Smooth muscle cell (in vitro differentiated cells): ENCODE data around the gene GPS2. TPM values are rescaled to one million over a fixed set of nuclear protein-coding genes. Genes with fewer than 3 reads are reported as not detected.

Experiments
- DNase-seq: peaks from one replicate; lab custom pipeline; 2025; ENCODE audit not compliant: unreplicated experiment; lab: John Stamatoyannopoulos, UW
- H2AFZ ChIP-seq: fragments of 200-600 bp; sonication (generic); 2 replicates; pipeline ENCODE4 v1.6.0; 2016; ENCODE audit warnings: antibody characterized with exemption, low read depth, mild to moderate bottlenecking
- H3F3A ChIP-seq: fragments of 200-600 bp; sonication (generic); 2 replicates; pipeline ENCODE4 v1.6.0; 2017; ENCODE audit warnings: antibody characterized with exemption, low read depth
- H3K27ac ChIP-seq: fragments of 200-600 bp; sonication (generic); 2 replicates; pipeline ENCODE4 v1.5.1; 2016; ENCODE audit warnings: low read depth, mild to moderate bottlenecking
- H3K27me3 ChIP-seq: fragments of 200-600 bp; sonication (generic); 2 replicates; pipeline ENCODE4 v1.6.1; 2016; ENCODE audit warnings: low read depth, mild to moderate bottlenecking
- H3K36me3 ChIP-seq: fragments of 200-600 bp; sonication (generic); 2 replicates; pipeline ENCODE4 v1.5.1; 2016; ENCODE audit warnings: low read depth
- H3K4me1 ChIP-seq: fragments of 200-600 bp; sonication (generic); 2 replicates; pipeline ENCODE4 v1.5.1; 2016; ENCODE audit warnings: low read depth
- H3K4me2 ChIP-seq: fragments of 200-600 bp; sonication (generic); 2 replicates; pipeline ENCODE4 v1.6.0; 2016; ENCODE audit warnings: mild to moderate bottlenecking
- H3K4me3 ChIP-seq: fragments of 200-600 bp; sonication (generic); 2 replicates; pipeline ENCODE4 v1.5.1; 2016; ENCODE audit warnings: mild to moderate bottlenecking
- H3K79me2 ChIP-seq: fragments of 200-600 bp; sonication (generic); 2 replicates; pipeline ENCODE4 v1.6.0; 2016; ENCODE audit warnings: low read depth, mild to moderate bottlenecking
- H3K9ac ChIP-seq: fragments of 200-600 bp; sonication (generic); 2 replicates; pipeline ENCODE4 v1.6.0; 2016; ENCODE audit warnings: low read depth
- H3K9me3 ChIP-seq: fragments of 200-600 bp; sonication (generic); replicated peaks from 2 replicates; pipeline ENCODE4 v1.5.1; 2016; ENCODE audit warnings: low read depth
- H4K20me1 ChIP-seq: fragments of 200-600 bp; sonication (generic); 2 replicates; pipeline ENCODE4 v1.6.0; 2016; ENCODE audit warnings: low read depth
- CTCF ChIP-seq: fragments of 200-600 bp; sonication (generic); IDR thresholded peaks from 2 replicates; pipeline ENCODE4 v1.5.1; 2017; ENCODE audit warnings: borderline replicate concordance, mild to moderate bottlenecking, antibody characterized with exemption; ENCODE audit not compliant: insufficient read depth, poor library complexity, severe bottlenecking
- WGBS: methylation state at CpG from one replicate; pipeline ENCODE4 v1.1.7; 2016; ENCODE audit warnings: low lambda C conversion rate; 5-methylcytosine and 5-hydroxymethylcytosine counted together
- polyA plus RNA-seq: library from polyadenylated mRNA; unstranded; fragments of >200 nt; fragmentation: Nextera tagmentation; extraction: Ambion mirVana; gene quantifications from 2 replicates; pipeline ENCODE4 v1.2.1, GENCODE V29; 2016
- total RNA-seq: library from RNA; depleted of rRNA; stranded (reverse); fragments of >200 nt; gene quantifications from 2 replicates; pipeline ENCODE4 v1.2.3, GENCODE V29; 2014

GPS2 gene
- total and polyA plus RNA-seq, 2 experiments from 2014 or later: 40.3 to 77.0 TPM

DNA sequence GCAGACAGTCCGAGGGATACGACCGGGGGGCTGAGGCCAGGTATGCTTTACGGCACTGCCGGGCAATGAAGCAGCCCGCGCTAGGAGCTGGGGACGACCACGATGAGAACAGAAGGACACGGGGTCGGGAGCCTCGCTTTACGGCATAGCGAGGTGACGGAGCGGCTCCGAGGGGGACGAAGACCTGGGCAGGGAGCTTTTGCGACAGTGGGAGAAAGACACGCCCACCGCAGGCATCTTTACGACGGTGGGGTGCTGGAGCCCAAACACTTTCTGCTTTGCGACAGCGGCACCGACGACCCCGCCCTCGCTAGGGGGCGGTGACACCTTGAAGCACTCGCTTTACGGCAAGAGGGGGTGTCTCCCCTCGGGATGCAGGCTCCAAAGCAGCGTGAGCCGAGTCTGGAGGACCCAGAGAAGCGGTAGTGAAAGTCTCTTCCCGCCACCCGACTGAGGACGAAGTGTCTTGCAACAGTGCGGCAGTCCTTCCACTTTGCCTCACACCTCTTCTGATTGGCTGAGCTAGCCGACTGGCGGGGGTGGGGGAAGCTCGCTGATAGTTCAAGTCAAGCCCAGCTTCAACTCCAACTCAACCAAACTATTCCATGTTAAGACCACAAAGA is 14.3 kb upstream of the GPS2 start:
- no peaks in the 10 kb centered on the region for H3K27me3 ChIP-seq
- peak overlapping the region; percentile 81 for H2AFZ ChIP-seq
- H3K4me3 ChIP-seq: peak overlapping the region; percentile 77
- WGBS: under 1% methylated on average over 43 of the region's 43 CpGs
- no peaks in the 10 kb centered on the region for H4K20me1 ChIP-seq
- peaks cover 10% of the 10 kb centered on the region for H3K79me2 ChIP-seq
- no peaks in the 10 kb centered on the region for H3F3A ChIP-seq
- peak overlapping the region; percentile 79 for H3K27ac ChIP-seq
- peaks cover 14% of the 10 kb centered on the region for H3K4me1 ChIP-seq
- H3K36me3 ChIP-seq: no peaks in the 10 kb centered on the region
- peak; percentile 90 for DNase-seq
- peak overlapping the region; percentile 93 for H3K4me2 ChIP-seq
- no peak for TF ChIP-seq CTCF
- peak overlapping the region; percentile 76 for H3K9ac ChIP-seq
- no peaks in the 10 kb centered on the region for H3K9me3 ChIP-seq

DNA sequence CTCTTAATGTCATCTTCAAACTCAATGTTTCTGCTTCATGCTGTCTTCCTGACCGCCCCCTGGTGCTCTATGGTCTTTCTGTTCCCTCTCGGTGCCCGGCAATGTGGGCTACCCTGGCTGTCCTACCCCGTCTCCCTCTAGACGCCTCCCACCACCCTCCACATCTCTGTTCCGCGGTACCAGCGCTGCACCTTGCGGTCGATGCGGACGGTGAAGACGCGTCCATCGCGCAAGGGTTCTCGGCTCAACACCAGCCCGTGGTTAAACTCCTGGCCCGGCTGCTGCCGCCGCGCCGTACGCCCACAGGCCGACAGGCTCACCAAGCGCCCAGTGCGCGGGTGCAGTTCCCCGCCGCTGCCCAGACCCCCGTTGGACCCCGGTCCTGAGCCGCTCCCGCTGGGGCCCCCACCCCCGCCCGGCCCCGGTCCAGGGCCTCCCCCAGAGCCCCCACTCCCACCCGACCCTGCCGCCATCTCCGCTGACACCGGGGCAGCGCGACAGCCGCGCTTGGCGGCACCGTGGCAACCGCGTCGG is 13.7 kb upstream of the GPS2 start, which contains the start of gene NEURL4:
Gene NEURL4, minus strand, starts transcription at position 496 of the 534 bp plus-strand sequence. Its CDS starts 23 bp downstream, at position 473.
- Histone ChIP-seq H3F3A (no peaks in the 10 kb centered on the region), H3K27ac (peak within 1 kb of the TSS; percentile 79), H3K9ac (peak within 1 kb of the TSS; percentile 76), H3K9me3 (no peaks in the 10 kb centered on the region), H3K4me3 (peak within 1 kb of the TSS; percentile 77), H3K4me1 (peaks cover 14% of the 10 kb centered on the region), H4K20me1 (no peaks in the 10 kb centered on the region), H2AFZ (peak within 1 kb of the TSS; percentile 81), H3K27me3 (no peaks in the 10 kb centered on the region), H3K79me2 (peaks cover 10% of the 10 kb centered on the region), H3K36me3 (no peaks in the 10 kb centered on the region), H3K4me2 (peak within 1 kb of the TSS; percentile 93)
- no peak for DNase-seq
- no peak for TF ChIP-seq CTCF
- 1% methylated on average over 43 of the region's 50 CpGs for WGBS

DNA sequence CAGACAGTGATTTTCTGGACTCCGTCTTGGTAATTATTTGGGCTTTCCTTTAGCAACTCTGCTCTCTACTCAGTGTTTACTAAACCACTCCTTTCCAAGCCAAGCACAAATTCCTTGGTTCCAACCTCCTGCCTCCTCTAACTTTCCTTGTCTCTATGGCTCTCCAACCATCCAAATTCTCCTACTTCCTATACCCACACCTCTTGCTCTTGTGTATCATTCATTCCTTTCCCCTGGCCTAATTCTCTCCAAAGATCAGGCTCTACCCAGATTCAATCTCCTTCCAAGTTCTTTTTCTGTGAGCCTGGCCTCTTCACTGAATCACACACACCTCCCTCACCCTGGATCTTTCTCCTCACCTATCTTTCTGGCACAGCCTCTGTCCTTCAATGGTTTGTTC is 12.8 kb upstream of the GPS2 start:
- no peak for DNase-seq
- H3K4me1 ChIP-seq: peaks cover 14% of the 10 kb centered on the region
- peak overlapping the region; percentile 93 for H3K4me2 ChIP-seq
- no peaks in the 10 kb centered on the region for H3K9me3 ChIP-seq
- H3F3A ChIP-seq: no peaks in the 10 kb centered on the region
- no peak overlapping the region for H2AFZ ChIP-seq
- H3K27me3 ChIP-seq: no peaks in the 10 kb centered on the region
- WGBS: 70% methylated on average over 1 of the region's 1 CpG
- H4K20me1 ChIP-seq: no peaks in the 10 kb centered on the region
- H3K27ac ChIP-seq: no peak overlapping the region
- no peaks in the 10 kb centered on the region for H3K36me3 ChIP-seq
- peak overlapping the region; percentile 77 for H3K4me3 ChIP-seq
- H3K79me2 ChIP-seq: peaks cover 10% of the 10 kb centered on the region
- no peak for TF ChIP-seq CTCF
- H3K9ac ChIP-seq: no peak overlapping the region
